ENCODE measurements around the gene MYO18B.

MYO18B gene

DNA sequence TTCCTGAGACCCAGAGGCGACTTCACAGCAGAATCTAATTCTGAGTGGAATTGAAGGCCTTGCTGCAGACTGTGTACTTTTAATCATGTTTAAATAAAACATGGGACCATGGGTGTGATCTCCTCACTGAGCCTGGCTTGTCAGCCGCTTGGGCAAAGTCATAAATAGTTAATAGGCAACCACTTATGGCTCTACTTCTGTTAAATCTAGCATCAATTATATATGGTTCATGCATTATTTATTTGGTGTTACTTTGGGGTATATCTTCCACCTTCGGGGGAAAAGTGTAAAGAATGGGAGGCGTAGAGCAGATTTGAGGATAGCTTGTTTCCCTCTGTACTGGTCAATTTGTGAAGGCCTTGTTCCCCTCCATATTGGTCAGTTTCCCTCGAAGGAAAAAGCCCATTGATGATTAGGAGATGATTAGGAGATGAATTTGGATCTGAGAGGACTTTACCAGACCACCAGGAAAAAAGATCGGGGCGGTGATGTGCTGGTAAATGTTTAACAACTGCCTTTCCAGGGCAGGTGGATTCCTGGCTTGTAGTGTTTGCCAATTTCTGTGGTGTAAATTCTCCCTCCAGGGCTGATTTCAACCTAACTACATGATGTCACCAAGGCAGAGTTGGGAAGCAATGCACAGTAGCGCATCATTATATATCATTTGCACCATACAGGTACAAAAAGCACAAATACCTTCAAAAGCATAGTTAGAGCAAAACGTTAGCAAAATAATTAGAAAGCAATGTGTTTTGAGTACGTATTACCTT, 223.2 kb downstream of the MYO18B start:
- DNase-seq (ENCODE audit: low read depth in 2 of 2) = no peak
- no peak overlapping the region for H3K4me3 ChIP-seq (replicated peaks in 1 of 2; ENCODE audit: low read depth in 2 of 2, low read length in 2 of 2)
- TF ChIP-seq CTCF (IDR thresholded peaks at IDR 0.05; ENCODE audit: low read depth, low read length) = no peak

- H3K4me3 ChIP-seq (replicated peaks in 1 of 2; ENCODE audit: low read depth in 2 of 2, low read length in 2 of 2) = no peak overlapping the region
- no peak for TF ChIP-seq CTCF (IDR thresholded peaks at IDR 0.05; ENCODE audit: low read depth, low read length)
- no peak for DNase-seq (ENCODE audit: low read depth in 2 of 2)
These were observed 224.5 kb downstream of the MYO18B start for GRCh38 chr22:25966448-25966913.

- no peak for DNase-seq (ENCODE audit: low read depth in 2 of 2)
- no peak overlapping the region for H3K4me3 ChIP-seq (replicated peaks in 1 of 2; ENCODE audit: low read depth in 2 of 2, low read length in 2 of 2)
- no peak for TF ChIP-seq CTCF (IDR thresholded peaks at IDR 0.05; ENCODE audit: low read depth, low read length)
These were observed 227.3 kb downstream of the MYO18B start for GRCh38 chr22:25969286-25969685.

DNA sequence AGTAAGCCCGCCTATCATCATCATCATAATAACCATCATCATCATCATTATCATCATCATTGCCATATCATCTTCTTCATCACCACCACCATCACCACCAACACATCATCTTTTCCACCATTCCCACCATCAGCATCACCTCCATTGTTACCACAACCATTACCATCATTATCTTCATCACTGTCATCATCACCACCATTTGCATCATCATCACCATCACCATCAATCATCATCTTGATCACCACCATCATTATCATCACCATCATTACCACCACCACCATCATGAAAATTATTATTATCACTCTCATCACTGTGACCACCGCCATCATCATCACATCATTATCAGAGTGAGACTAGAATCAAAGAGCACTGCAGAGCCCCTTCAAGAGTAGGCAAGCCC, 227.9 kb downstream of the MYO18B start:
- DNase-seq (ENCODE audit: low read depth in 2 of 2) = no peak
- H3K4me3 ChIP-seq (replicated peaks in 1 of 2; ENCODE audit: low read depth in 2 of 2, low read length in 2 of 2) = no peak overlapping the region
- no peak for TF ChIP-seq CTCF (IDR thresholded peaks at IDR 0.05; ENCODE audit: low read depth, low read length)

GRCh38 chr22:25970374-25970911, 228.5 kb downstream of the MYO18B start:
- DNase-seq (ENCODE audit: low read depth in 2 of 2) = no peak
- no peak overlapping the region for H3K4me3 ChIP-seq (replicated peaks in 1 of 2; ENCODE audit: low read depth in 2 of 2, low read length in 2 of 2)
- TF ChIP-seq CTCF (IDR thresholded peaks at IDR 0.05; ENCODE audit: low read depth, low read length) = no peak

GRCh38 chr22:25970999-25971811, 229.2 kb downstream of the MYO18B start:
- DNase-seq (ENCODE audit: low read depth in 2 of 2) = no peak
- H3K4me3 ChIP-seq (replicated peaks in 1 of 2; ENCODE audit: low read depth in 2 of 2, low read length in 2 of 2) = no peak overlapping the region
- TF ChIP-seq CTCF (IDR thresholded peaks at IDR 0.05; ENCODE audit: low read depth, low read length) = no peak

Measured in cardiac fibroblast (primary cell).